Osteocyte (in vitro differentiated cells): Measurements from ENCODE around the gene DYTN. TPM values are rescaled to one million over a fixed set of nuclear protein-coding genes. Genes with fewer than 3 reads are reported as not detected.

ENCODE experiments used
- DNase-seq: peaks from one replicate; pipeline ENCODE4 v3.0.0; 2021; ENCODE audit warnings: mixed read lengths; ENCODE audit not compliant: unreplicated experiment; ENCODE audit errors: extremely low spot score
- H3K27ac Mint-ChIP-seq: one replicate; pipeline ENCODE4 v1.8.0; 2021; ENCODE audit warnings: mild to moderate bottlenecking, mixed read lengths; ENCODE audit not compliant: unreplicated experiment
- H3K27me3 Mint-ChIP-seq: one replicate; pipeline ENCODE4 v1.8.0; 2021; ENCODE audit warnings: mixed read lengths; ENCODE audit not compliant: unreplicated experiment
- H3K36me3 Mint-ChIP-seq: one replicate; pipeline ENCODE4 v1.8.0; 2021; ENCODE audit warnings: mixed read lengths; ENCODE audit not compliant: unreplicated experiment
- H3K4me1 Mint-ChIP-seq: one replicate; pipeline ENCODE4 v1.8.0; 2021; ENCODE audit warnings: mixed read lengths; ENCODE audit not compliant: unreplicated experiment
- H3K4me3 Mint-ChIP-seq: one replicate; pipeline ENCODE4 v1.8.0; 2021; ENCODE audit warnings: mild to moderate bottlenecking, moderate library complexity, mixed read lengths; ENCODE audit not compliant: unreplicated experiment
- H3K9me3 Mint-ChIP-seq: one replicate; pipeline ENCODE4 v1.8.0; 2021; ENCODE audit warnings: mixed read lengths; ENCODE audit not compliant: unreplicated experiment
- CTCF ChIP-seq: fragments of 200-600 bp; sonication (generic); IDR thresholded peaks from 2 replicates; pipeline ENCODE4 v1.5.0; 2021; ENCODE audit warnings: antibody characterized with exemption, mild to moderate bottlenecking, moderate library complexity
- total RNA-seq: library from RNA; stranded (reverse); gene quantifications from 2 replicates; pipeline ENCODE4 v1.2.1, GENCODE V29; 2021

The DYTN gene
- total RNA-seq, 1 donor from 2014 or later: not detected

GRCh38 chr2:206631340-206631739 lies 86.9 kb downstream of the DYTN start:
- no peaks in the 10 kb centered on the region for H3K9me3 Mint-ChIP-seq
- no peak overlapping the region for H3K27ac Mint-ChIP-seq
- TF ChIP-seq CTCF: no peak
- no peak overlapping the region for H3K4me3 Mint-ChIP-seq
- no peaks in the 10 kb centered on the region for H3K36me3 Mint-ChIP-seq
- H3K27me3 Mint-ChIP-seq: peaks cover 28% of the 10 kb centered on the region
- no peak for DNase-seq
- H3K4me1 Mint-ChIP-seq: no peaks in the 10 kb centered on the region

DNA sequence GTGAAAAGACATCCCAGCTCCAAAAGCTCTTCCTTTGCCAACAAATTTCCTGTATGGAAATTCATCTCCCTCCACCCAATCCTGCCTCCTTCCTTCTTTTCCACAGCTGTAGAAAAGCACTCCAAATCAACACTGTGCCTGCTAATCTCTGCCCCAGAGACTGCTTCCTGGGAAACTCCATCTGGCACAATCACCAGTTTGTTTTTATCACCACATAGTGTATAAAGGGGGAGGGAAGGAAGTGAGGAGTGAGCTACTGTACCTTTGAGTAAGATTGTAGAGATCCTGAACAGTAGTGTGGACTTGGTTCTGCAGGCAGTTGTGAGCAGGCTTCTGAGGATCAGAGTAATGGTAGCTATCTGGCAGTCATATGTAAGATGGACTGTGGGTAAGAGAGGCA lies 90.6 kb downstream of the DYTN start:
- TF ChIP-seq CTCF: no peak
- peaks cover 21% of the 10 kb centered on the region for H3K27me3 Mint-ChIP-seq
- H3K4me1 Mint-ChIP-seq: no peaks in the 10 kb centered on the region
- H3K27ac Mint-ChIP-seq: no peak overlapping the region
- H3K36me3 Mint-ChIP-seq: no peaks in the 10 kb centered on the region
- no peaks in the 10 kb centered on the region for H3K9me3 Mint-ChIP-seq
- no peak overlapping the region for H3K4me3 Mint-ChIP-seq
- no peak for DNase-seq

DNA sequence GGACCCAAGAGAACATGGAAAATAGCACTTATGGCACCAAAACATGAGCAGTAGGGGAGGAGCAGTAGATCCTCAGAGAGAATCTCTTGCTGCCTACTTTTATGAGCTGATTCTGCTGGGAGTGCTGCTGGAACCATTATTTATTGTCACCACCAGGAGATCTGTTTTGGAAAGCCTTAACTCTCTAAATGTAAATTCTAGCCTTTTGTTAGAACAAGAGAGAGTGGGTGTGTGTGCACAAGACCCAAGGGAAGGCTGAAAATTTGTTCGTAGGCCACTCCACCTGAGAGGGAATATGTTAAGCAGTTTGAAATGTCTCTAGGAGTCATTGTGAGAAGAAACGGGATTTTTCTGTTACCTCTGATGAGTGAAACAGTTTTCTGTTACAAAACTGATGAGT lies 92.1 kb downstream of the DYTN start:
- no peak overlapping the region for H3K27ac Mint-ChIP-seq
- no peak for TF ChIP-seq CTCF
- peaks cover 18% of the 10 kb centered on the region for H3K27me3 Mint-ChIP-seq
- DNase-seq: no peak
- no peak overlapping the region for H3K4me3 Mint-ChIP-seq
- H3K36me3 Mint-ChIP-seq: no peaks in the 10 kb centered on the region
- H3K4me1 Mint-ChIP-seq: no peaks in the 10 kb centered on the region
- H3K9me3 Mint-ChIP-seq: no peaks in the 10 kb centered on the region

DNA sequence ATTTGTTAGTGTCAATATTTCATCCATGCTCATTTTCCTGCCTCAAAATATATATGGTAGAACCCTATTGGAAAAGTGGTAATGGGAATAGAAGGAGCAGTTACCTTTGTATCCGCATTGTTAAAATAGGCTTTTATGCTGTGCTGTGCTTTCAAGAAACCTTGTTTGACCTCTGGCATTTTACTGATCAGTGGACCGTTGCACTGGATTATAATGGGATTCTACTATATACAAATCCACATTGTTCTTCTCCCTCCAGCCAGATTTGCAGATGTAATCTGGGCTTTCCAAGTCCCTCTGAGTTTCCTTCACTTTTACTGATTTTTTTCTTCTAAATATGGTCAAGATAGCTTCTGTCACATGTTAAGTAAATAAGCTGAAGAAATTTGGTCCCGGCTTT lies 99.2 kb downstream of the DYTN start:
- DNase-seq: no peak
- Mint-ChIP-seq H3K27ac (no peak overlapping the region), H3K36me3 (no peaks in the 10 kb centered on the region), H3K4me1 (peaks cover 9% of the 10 kb centered on the region), H3K27me3 (no peaks in the 10 kb centered on the region), H3K9me3 (no peaks in the 10 kb centered on the region), H3K4me3 (no peak overlapping the region)
- TF ChIP-seq CTCF: no peak

GRCh38 chr2:206616151-206616550 lies 102.0 kb downstream of the DYTN start:
- no peak overlapping the region for H3K27ac Mint-ChIP-seq
- H3K4me1 Mint-ChIP-seq: peaks cover 15% of the 10 kb centered on the region
- no peaks in the 10 kb centered on the region for H3K27me3 Mint-ChIP-seq
- no peak for DNase-seq
- no peak overlapping the region for H3K4me3 Mint-ChIP-seq
- no peaks in the 10 kb centered on the region for H3K36me3 Mint-ChIP-seq
- TF ChIP-seq CTCF: no peak
- H3K9me3 Mint-ChIP-seq: no peaks in the 10 kb centered on the region
